Urothelium cell line (cell line): ENCODE results near the gene LZTFL1.

ENCODE experiments used
- DNase-seq: peaks from one replicate; pipeline ENCODE4 v3.0.0; 2011; ENCODE audit warnings: low spot score, mixed read lengths
- FAIRE-seq: peaks from 2 replicates; lab custom pipeline; 2011; peaks lifted over from hg19 to GRCh38; lab: Jason Lieb, UNC

Gene LZTFL1

GRCh38 chr3:45816544-45816943, 25.4 kb downstream of the LZTFL1 start:
- no peak for FAIRE-seq

GRCh38 chr3:45814322-45814721, 27.6 kb downstream of the LZTFL1 start:
- FAIRE-seq, result no peak
- no peak for DNase-seq

More at GRCh38 chr3:45816544-45816943, 25.4 kb downstream of the LZTFL1 start:
- peak; percentile 64 for DNase-seq

GRCh38 chr3:45807681-45808540, 34.0 kb downstream of the LZTFL1 start:
- DNase-seq (no peak), FAIRE-seq (no peak)

- DNase-seq (no peak), FAIRE-seq (no peak)
Observed at GRCh38 chr3:45807133-45807532, 34.8 kb downstream of the LZTFL1 start.

- DNase-seq (no peak), FAIRE-seq (no peak)
Observed at GRCh38 chr3:45806072-45806471, 35.8 kb downstream of the LZTFL1 start.

GRCh38 chr3:45803252-45803935, 38.5 kb downstream of the LZTFL1 start:
- no peak for DNase-seq
- FAIRE-seq, result no peak

GRCh38 chr3:45802146-45802545, 39.8 kb downstream of the LZTFL1 start:
- FAIRE-seq, result no peak
- DNase-seq, result no peak

- no peak for FAIRE-seq
- DNase-seq, result no peak
Observed at GRCh38 chr3:45800611-45801010, 41.3 kb downstream of the LZTFL1 start.

GRCh38 chr3:45799586-45799985, 42.3 kb downstream of the LZTFL1 start:
- DNase-seq (no peak), FAIRE-seq (no peak)

- FAIRE-seq (no peak), DNase-seq (no peak)
Observed at GRCh38 chr3:45798034-45798433, 43.9 kb downstream of the LZTFL1 start.

GRCh38 chr3:45796902-45797637, 44.8 kb downstream of the LZTFL1 start:
- FAIRE-seq, result no peak

GRCh38 chr3:45795882-45796765, 45.8 kb downstream of the LZTFL1 start, which contains the start of gene SLC6A20:
SLC6A20 (minus strand) TSS chr3:45796536; CDS start chr3:45796419, 117 bp downstream.
- FAIRE-seq (no peak), DNase-seq (no peak)

More at GRCh38 chr3:45796902-45797637, 44.8 kb downstream of the LZTFL1 start:
- DNase-seq, result no peak

- DNase-seq, result no peak
- no peak for FAIRE-seq
Observed at GRCh38 chr3:45795509-45795881, 46.4 kb downstream of the LZTFL1 start.

- DNase-seq (no peak), FAIRE-seq (no peak)
Observed at GRCh38 chr3:45794660-45795059, 47.3 kb downstream of the LZTFL1 start.

GRCh38 chr3:45794177-45794560, 47.8 kb downstream of the LZTFL1 start:
- DNase-seq, result no peak
- no peak for FAIRE-seq

GRCh38 chr3:45793482-45794176, 48.3 kb downstream of the LZTFL1 start:
- DNase-seq (peak; percentile 28), FAIRE-seq (peak; percentile 5)

GRCh38 chr3:45792516-45793172, 49.3 kb downstream of the LZTFL1 start:
- DNase-seq, result no peak
- no peak for FAIRE-seq

- DNase-seq, result no peak
- no peak for FAIRE-seq
Observed at GRCh38 chr3:45792036-45792435, 49.9 kb downstream of the LZTFL1 start.

GRCh38 chr3:45790596-45790995, 51.3 kb downstream of the LZTFL1 start:
- FAIRE-seq (no peak), DNase-seq (no peak)
